Nephron progenitor cell (in vitro differentiated cells): ENCODE data around the gene VDR.

Source experiments
- DNase-seq: peaks from one replicate; pipeline ENCODE4 v3.0.0; 2021
- H3K27ac Mint-ChIP-seq: 2 replicates; pipeline ENCODE4 v1.8.0; 2021; ENCODE audit warnings: mild to moderate bottlenecking, moderate library complexity, mixed read lengths
- H3K27me3 Mint-ChIP-seq: 2 replicates; pipeline ENCODE4 v1.8.0; 2021; ENCODE audit warnings: mild to moderate bottlenecking, low read depth, mixed read lengths; ENCODE audit not compliant: poor library complexity
- H3K36me3 Mint-ChIP-seq: 2 replicates; pipeline ENCODE4 v1.8.0; 2021; ENCODE audit warnings: low read depth, mixed read lengths
- H3K4me1 Mint-ChIP-seq: 2 replicates; pipeline ENCODE4 v1.8.0; 2021; ENCODE audit warnings: mixed read lengths
- H3K4me3 Mint-ChIP-seq: 2 replicates; pipeline ENCODE4 v1.8.0; 2021; ENCODE audit warnings: mild to moderate bottlenecking, moderate library complexity, mixed read lengths
- H3K9me3 Mint-ChIP-seq: 2 replicates; pipeline ENCODE4 v1.8.0; 2021; ENCODE audit warnings: mild to moderate bottlenecking, moderate library complexity, mixed read lengths
- CTCF ChIP-seq: fragments of 200-600 bp; sonication (generic); IDR thresholded peaks from 2 replicates; pipeline ENCODE4 v1.5.0; 2021; ENCODE audit warnings: antibody characterized with exemption

Gene VDR

GRCh38 chr12:47881051-47881450 lies 23.7 kb downstream of the VDR start:
- DNase-seq = no peak
- H3K27ac Mint-ChIP-seq = no peak overlapping the region
- no peak for TF ChIP-seq CTCF
- H3K27me3 Mint-ChIP-seq = peaks cover 26% of the 10 kb centered on the region
- H3K9me3 Mint-ChIP-seq = no peaks in the 10 kb centered on the region
- peaks cover 26% of the 10 kb centered on the region for H3K4me1 Mint-ChIP-seq
- no peaks in the 10 kb centered on the region for H3K36me3 Mint-ChIP-seq
- no peak overlapping the region for H3K4me3 Mint-ChIP-seq

GRCh38 chr12:47878918-47879481 lies 25.8 kb downstream of the VDR start:
- no peak for DNase-seq
- no peaks in the 10 kb centered on the region for H3K36me3 Mint-ChIP-seq
- no peaks in the 10 kb centered on the region for H3K9me3 Mint-ChIP-seq
- H3K4me1 Mint-ChIP-seq = peaks cover 20% of the 10 kb centered on the region
- no peak for TF ChIP-seq CTCF
- no peak overlapping the region for H3K27ac Mint-ChIP-seq
- H3K4me3 Mint-ChIP-seq = no peak overlapping the region
- H3K27me3 Mint-ChIP-seq = peaks cover 22% of the 10 kb centered on the region

- H3K36me3 Mint-ChIP-seq = no peaks in the 10 kb centered on the region
- H3K27ac Mint-ChIP-seq = no peak overlapping the region
- no peak overlapping the region for H3K4me3 Mint-ChIP-seq
- H3K27me3 Mint-ChIP-seq = peaks cover 24% of the 10 kb centered on the region
- H3K4me1 Mint-ChIP-seq = peaks cover 17% of the 10 kb centered on the region
- TF ChIP-seq CTCF = no peak
- H3K9me3 Mint-ChIP-seq = no peaks in the 10 kb centered on the region
- DNase-seq = no peak
Measured at GRCh38 chr12:47878293-47878917, 26.4 kb downstream of the VDR start.

GRCh38 chr12:47877081-47877480 lies 27.7 kb downstream of the VDR start:
- H3K36me3 Mint-ChIP-seq = no peaks in the 10 kb centered on the region
- no peak for DNase-seq
- no peak for TF ChIP-seq CTCF
- peaks cover 32% of the 10 kb centered on the region for H3K27me3 Mint-ChIP-seq
- no peak overlapping the region for H3K27ac Mint-ChIP-seq
- H3K4me3 Mint-ChIP-seq = no peak overlapping the region
- no peaks in the 10 kb centered on the region for H3K9me3 Mint-ChIP-seq
- peaks cover 5% of the 10 kb centered on the region for H3K4me1 Mint-ChIP-seq

- Mint-ChIP-seq H3K27me3 (peaks cover 32% of the 10 kb centered on the region), H3K27ac (no peak overlapping the region), H3K4me1 (no peaks in the 10 kb centered on the region), H3K4me3 (no peak overlapping the region), H3K9me3 (no peaks in the 10 kb centered on the region), H3K36me3 (no peaks in the 10 kb centered on the region)
- TF ChIP-seq CTCF = no peak
- no peak for DNase-seq
Measured at GRCh38 chr12:47876440-47876960, 28.3 kb downstream of the VDR start.
